GM21723 (cell line): Measurements from ENCODE around the gene PDE1A.

Experiments used
- ATAC-seq: cut with Tn5 transposase; IDR thresholded peaks from one replicate; pipeline ENCODE4 v1.9.1; 2021; ENCODE audit warnings: mild to moderate bottlenecking, moderate library complexity; ENCODE audit not compliant: unreplicated experiment

Gene PDE1A

DNA sequence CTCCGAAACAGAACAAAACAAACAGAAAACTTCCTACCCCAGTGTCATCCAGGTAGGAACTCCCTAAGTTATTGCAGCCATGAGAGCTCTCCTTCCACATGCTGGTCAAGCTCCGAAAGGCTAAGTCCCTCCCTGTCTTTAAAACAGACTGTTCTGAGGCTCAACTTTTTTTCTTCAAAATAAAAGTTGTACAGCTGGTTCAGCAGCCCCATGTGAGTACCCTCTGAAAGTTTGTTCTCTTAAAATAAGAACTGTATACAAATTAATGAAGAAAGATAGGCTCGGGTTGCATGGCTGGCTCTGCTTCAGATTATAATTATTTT, at the start of gene PDE1A:
Gene PDE1A (minus strand): TSS at position 119 of the 323 bp plus-strand sequence.
- ATAC-seq = no peak

- no peak for ATAC-seq
Observed at GRCh38 chr2:182473635-182474034, 46.8 kb upstream of the PDE1A start.

DNA sequence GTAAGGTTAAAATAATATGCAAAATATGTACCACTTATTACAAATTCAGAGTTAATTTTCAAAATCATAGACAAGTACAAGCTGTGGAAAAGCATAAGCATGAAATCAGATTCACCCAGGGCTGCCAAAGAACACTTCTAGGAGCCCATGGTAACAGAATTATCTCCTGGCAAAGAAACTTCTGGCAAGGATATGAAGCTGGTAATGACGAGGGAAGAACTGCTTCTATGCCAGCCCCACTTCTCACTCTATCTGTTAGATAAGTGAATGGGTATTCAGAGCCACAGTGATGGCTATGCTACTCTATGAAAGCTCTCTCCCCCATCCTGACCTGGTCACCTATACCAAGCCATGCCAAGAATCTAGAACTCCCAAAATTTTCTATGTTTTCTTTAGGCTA, 36.9 kb upstream of the PDE1A start:
- ATAC-seq = no peak

DNA sequence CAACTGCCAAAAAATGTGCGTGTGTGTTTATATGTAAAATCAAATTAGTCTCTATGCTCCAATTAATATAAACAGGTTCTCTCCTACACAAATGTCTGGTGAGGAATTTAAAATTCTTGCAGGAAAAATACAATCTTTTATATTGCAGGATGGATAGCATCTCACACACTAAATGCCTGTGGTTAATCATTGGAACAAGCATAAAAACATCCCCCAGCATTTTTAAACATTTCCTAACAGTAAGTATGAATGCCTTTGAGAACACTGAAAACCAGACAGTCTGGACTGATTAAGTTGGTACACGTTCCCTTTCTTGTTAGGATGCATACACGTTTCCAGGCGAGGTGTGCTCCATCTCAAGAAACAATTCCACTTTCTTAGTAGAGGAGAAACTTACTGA, 29.9 kb upstream of the PDE1A start:
- no peak for ATAC-seq

DNA sequence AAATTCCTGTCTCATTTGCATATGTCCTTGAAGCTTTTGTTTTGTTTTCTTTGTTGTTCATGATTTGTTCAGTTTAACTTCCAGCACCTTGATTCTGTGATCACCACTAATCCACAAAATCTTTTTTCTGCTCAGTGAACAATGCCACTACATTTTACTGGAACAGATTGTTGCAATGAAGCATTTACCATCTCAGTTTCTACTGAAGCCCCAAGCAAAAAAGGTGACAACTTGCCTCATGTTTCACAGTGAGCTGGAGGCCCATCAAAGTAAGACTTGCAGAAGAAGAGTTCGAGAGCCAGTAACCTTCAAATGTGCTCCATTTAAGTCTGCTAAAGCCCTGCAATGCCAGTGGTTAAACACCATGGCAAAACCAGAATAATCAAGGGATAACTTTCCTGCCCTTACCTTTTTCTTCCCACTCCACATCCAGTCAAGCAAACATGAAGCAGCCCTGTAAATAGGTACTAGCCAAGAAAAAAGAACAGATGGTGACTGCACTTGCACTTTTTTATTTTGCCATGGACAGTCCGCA, 25.7 kb upstream of the PDE1A start:
- no peak for ATAC-seq

DNA sequence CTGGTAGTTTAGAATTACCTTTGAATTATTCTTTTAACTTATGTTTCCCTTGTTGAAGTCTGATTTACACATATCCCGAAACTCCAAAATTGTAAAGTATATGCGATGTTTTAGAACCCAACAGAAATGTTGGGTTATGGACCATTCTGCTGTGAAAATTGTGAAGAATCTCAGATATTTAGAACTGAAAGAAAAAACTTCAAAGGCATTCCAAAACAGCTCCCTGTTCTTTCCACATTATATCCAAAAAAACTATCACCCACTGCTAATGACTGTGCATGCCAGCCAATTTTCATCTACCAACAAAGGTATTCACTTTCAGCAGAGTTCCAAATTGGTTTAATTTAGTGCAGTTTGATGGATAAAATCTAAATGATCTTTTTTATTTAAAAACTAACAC, 21.5 kb upstream of the PDE1A start:
- ATAC-seq = no peak

GRCh38 chr2:182447863-182448262, 21.0 kb upstream of the PDE1A start:
- no peak for ATAC-seq

DNA sequence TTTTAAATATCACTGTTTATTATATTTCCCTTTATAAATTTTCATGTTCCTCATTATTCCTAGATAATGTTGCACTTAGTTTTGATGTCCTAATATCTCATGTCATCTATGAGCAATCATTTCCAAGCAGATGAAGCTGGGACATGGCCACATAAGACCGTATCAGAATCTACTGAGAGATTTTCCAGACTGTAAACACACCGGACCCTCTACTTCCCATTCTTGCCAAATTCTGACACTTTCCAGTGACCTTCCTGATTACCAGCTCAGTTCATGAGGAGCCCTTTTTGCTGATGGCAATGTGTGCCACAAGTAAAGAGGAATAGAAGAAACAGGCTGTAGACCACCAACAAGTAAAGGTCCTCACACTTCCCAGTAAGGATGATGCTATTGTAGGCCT, 20.3 kb upstream of the PDE1A start:
- ATAC-seq = no peak

DNA sequence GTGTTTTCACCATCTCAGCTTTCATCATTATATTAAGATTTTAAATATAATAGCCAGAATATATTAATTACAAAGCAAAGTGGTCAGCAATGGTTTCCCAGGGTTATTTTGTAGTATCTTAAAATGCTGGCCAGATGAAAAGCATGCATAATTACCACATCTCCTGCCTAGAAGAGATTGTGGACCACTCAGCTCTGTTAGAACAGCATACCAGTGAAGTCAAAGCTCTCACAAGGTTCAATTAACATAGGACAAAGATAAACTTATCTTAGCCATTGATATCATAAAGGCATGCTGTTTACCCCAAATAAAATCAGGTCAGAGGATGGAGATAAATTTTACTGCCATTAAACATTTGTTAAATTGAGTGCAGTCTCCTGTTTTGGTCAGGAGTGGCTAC, 19.3 kb upstream of the PDE1A start:
- no peak for ATAC-seq

DNA sequence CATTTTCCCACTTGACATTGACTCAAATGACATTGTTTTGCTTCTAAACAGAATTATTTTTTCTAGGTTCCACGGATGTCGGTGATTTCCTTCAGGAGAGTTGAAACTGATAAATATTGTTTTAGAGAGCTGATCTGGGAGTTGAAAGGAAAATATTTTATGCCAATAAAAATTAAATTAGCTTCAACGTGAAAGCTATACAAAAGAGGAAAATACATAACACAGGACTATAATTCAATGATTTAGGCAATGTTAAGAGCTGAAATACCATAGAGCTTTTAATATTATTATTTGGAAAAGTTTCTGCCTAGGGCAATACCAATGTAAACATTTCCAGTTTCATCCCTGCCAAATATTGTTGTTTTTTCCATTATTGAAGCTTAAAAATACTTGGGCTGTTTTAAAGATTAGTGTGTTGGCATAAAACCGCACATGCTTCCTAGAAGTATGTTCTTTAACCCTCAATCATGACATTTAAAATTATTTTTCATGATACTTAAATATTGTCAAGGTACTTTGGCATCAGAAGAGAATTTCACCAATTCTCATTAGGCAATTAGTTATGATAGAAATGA, 18.6 kb upstream of the PDE1A start:
- ATAC-seq = no peak

DNA sequence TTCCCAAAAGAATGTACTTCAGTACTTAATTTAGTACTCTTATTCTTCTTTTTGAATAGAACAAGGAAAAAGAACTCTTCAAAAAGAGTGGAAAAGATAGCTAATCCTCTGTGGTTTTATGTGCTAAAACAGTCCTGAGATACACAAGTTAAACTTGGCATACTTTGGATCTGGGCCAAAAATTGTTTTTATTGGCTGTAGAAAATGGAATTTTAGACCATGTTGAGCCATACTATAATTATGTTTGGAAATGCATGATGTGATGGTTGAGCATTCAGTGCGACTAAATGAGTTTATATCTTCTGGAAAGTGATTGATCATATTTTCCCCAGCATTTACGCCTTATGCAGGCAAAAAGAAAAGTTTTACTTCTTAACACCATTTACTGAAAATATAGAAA, 18.0 kb upstream of the PDE1A start:
- ATAC-seq = no peak

DNA sequence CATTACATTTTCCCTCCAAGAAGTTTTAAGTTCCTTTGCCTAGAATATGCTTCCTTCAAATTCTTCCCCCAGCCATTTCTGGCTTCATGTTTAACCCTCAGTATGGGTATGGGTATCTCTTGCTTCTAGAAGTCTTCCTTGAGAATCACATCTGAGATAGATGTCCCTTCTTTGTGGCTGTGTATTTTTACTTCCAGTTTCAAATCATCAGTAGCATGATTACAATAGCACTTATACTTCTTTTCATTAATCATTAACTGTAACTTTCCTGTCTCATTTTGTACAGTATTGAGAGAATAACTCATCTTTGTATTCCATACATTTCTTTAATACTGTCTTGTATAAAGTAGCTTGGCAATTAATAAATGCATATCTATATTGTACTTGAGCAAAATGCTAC, 17.3 kb upstream of the PDE1A start:
- ATAC-seq = no peak

DNA sequence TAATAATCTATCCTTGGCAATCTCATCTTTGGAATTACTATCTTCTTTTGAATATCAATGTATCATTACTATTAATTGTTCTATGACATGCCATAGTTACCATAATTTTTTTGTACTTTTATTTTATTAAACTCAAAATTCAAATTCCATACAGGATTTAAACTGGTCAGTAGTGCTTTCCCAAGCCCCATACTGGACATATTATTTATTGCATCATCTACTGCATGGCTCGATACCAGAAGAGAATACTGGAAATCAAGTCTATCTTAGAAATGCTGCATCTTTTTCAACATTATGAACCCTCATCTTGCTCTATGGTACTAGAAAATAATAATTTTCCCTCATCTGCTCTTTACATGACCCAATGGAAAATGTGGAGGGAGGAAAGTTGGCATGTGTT, 9.4 kb upstream of the PDE1A start:
- ATAC-seq = no peak

GRCh38 chr2:182435754-182436153, 8.9 kb upstream of the PDE1A start:
- no peak for ATAC-seq

DNA sequence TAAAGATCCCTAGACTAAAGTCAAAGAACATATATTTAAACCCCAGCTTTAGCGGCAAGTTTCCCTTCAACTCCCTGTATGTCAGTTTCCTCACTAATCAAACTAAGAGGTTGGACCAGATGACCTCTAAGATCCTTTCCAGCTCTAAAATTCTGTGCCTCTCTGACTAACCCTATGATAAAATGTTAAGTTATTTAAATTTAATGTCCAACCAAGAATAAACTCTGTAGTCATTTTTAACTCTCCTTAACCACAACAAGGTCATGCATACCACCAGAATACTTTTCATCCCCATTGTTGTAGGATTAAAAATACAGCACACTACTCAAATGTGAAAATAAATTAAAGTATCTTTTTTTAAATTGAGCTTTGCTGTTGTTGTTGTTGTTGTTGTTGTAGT, 5.2 kb upstream of the PDE1A start:
- ATAC-seq = no peak

DNA sequence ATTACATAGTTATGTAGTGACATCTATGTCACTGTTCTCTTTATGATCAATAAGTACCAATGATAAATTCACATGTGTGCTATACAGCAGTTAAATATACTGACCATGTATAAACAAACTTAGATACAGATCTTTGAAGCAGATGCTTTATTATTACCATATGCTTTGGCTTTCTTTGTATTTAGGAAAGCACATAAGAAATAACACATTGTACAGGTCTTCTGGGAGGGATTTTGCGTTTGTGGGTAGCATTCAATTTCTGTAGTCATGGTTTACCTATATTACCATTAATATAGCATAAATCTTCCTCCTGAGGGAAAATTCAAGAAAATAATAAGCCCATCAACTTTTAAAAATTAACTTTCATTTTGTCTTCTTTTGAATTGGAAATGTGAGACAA, 1.6 kb upstream of the PDE1A start:
- ATAC-seq = no peak

GRCh38 chr2:182426082-182426917, 536 bp downstream of the PDE1A start:
- ATAC-seq = no peak

DNA sequence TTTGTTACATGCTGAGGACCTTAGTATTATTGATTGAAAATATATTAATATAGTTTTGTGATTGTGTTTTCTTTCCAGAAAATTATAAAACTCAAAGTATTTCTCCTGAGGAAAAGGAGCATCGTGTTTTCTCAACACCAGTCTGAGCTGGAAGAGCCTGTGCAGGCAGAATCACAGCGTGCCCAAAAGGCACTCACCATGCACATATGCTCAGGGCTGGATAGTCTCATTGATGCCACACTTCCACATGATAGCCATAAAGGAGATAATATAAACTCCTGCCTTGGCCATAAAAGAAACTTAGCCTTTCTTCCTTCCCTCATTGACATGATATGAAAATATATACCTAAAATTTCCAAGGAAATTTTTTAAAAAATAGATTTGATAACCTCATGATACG, 4.0 kb downstream of the PDE1A start:
- ATAC-seq = no peak

DNA sequence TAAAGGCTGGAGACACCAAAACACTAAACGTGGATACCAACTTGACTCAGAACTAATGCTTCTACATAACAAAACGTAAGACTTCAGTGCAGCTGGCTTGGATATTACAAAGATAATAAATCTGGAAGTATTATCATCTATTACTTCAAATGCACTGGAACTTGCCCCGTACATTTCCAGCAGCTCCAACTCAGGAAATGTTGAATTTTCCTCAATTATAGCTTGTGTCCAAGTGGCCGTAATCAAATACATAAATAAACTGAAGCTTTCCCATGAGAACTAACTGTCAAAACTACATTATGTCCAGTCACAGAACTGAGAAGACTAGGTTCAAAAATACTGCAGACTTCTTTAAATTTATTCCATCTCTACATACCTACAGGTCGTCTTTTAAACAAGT, 6.2 kb downstream of the PDE1A start:
- ATAC-seq = no peak

- ATAC-seq = no peak
Observed at GRCh38 chr2:182416861-182417260, 10.0 kb downstream of the PDE1A start.

DNA sequence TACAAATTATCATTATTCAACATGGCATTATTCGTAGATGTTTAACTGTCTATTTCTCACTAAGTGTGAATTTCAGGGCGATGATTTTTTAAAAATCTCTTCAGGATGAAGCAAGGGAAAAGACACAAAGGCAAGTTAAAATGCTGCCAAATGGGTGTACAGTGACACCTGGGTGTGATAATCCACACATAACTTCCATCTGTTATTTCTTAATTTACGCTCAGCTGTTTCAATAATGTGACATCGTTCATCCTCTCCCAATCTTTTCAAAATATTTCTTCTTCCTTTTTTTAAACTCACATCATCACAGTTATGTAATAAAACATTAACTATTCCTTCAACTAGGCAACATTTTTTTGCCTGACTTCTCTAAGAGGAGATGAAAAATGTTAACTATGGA, 10.6 kb downstream of the PDE1A start:
- no peak for ATAC-seq

DNA sequence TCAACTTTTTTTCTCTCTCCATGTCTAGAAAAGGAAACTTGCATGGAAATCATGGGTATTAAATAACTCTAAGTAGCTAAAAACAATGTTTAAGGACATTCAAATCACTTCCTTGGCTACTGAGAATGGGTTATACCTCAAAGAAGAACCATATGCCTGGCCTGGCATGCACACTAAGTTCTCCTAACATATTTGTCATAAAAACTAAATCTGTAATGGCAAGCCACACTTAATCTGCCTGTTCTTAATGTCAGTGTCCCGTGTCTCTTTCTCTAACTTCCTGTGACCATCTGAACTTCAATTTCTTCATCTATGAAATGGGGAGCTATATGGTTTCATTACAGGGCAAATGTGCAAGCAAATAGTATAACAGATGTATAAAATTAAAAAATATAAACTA, 11.1 kb downstream of the PDE1A start:
- no peak for ATAC-seq

GRCh38 chr2:182412858-182413257, 14.0 kb downstream of the PDE1A start:
- ATAC-seq = no peak
